Germinal center (tissue), 1 donor: ENCODE data around the gene CBLN3.
A peak's percentile ranks its signal among the peaks of the same experiment; 100 is the strongest.
"Not testable (repeated sequence)": the region's sequence is repeated elsewhere in the genome, so short reads cannot be mapped to it uniquely, and the experiment has no call there.

Source experiments
- DNase-seq: peaks from one replicate; pipeline ENCODE4 v3.0.0; 2012; ENCODE audit warnings: mixed read lengths, low spot score

CBLN3 gene

DNA sequence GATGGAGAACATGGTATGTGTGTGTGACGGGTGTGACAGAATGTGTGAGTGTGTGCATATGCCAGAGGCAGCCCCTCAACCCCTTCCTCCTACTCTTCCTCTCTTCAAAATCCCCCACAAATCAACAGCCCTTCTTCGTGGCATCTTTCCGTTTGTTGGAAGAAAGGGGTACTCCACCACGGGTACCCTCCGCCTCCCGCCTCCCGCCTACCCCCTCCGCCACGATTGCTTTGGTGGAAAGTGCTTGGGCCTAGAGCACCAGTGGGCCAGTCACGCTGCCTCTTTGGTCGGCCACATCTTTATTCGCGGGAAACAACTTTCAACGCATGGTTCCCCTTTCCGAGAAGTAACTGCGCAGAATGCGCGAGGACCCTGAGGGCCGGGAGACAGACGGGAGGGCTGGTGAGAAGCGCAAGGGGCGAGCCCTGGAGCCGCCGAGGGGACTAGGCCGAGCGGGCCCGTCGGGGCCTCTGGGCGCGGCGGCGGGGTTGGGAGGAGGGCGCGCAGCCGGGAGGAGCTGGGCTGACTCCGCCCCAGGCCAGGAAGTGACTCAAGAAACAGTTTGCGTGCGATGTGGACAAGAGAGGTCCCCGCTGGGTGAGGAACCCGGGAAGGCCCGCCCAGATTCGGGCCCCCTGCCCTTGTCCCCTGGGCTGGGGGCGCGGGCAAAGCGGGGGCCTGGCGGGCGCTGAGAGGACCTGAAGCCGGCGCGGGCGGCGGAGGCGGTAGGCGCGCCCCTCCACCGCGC is at the start of gene CBLN3, which contains the start of gene KHNYN:
Gene CBLN3, minus strand, starts transcription at position 274 of the 748 bp plus-strand sequence. CDS start 614 bp downstream, outside the sequence.
Gene KHNYN, plus strand, starts transcription at position 560 of the 748 bp plus-strand sequence. CDS start 777 bp downstream, outside the sequence.
- peak; percentile 93 for DNase-seq

DNA sequence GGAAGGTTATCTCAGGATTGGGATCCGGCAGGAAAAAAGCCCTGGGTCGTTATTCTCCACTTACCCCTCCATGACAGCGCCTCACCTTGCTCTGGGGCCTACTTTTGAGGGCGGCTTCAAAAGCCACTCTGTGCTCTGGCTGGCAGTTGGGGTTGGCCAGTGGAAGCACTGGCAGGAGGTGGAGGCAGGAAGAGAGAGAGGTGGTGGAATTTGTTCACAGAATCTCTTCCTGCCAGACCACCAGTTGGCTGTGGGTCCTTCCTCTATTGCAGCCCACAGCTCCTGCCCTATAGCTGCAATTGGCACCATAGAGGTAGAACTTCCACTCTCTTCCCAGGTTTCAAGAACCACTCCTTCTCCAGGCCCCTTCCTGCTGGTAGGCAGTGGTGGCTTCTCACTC is 45.8 kb upstream of the CBLN3 start:
- no peak for DNase-seq

- no peak for DNase-seq
Observed at GRCh38 chr14:24473211-24473610, 43.7 kb upstream of the CBLN3 start.

DNA sequence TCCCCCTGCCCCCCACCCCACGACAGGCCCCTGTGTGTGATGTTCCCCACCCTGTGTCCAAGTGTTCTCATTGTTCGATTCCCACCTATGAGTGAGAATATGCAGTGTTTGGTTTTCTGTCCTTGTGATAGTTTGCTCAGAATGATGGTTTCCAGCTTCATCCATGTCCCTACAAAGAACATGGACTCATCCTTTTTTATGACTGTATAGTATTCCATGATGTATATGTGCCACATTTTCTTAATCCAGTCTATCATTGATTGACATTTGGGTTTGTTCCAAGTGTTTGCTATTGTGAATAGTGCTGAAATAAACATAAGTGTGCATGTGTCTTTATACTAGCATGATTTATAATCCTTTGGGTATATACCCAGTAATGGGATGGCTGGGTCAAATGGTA is 41.0 kb upstream of the CBLN3 start:
- DNase-seq = not testable (repeated sequence)

DNA sequence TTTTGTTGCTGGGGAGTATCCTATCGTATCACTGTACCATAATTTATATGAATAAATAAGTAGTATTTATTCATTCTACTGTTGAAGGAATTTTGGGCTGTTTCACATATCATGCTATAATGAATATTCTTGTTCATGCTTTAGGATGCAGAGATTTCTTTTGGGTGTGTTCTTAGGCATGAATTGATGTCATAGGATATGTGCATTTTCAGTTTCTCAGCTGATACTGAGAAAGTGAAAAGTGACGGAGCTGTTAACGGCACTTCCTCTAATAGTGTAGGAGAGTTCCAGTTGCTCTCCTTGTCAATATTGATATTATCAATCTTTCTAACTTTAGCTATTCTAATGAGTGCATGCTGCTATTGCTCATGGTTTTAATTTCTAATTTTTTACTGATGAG is 36.3 kb upstream of the CBLN3 start:
- no peak for DNase-seq

GRCh38 chr14:24465368-24465767 is 35.9 kb upstream of the CBLN3 start:
- DNase-seq = no peak

- DNase-seq = no peak
Observed at GRCh38 chr14:24463884-24464785, 34.7 kb upstream of the CBLN3 start.

- no peak for DNase-seq
Observed at GRCh38 chr14:24463017-24463883, 33.8 kb upstream of the CBLN3 start.

- no peak for DNase-seq
Observed at GRCh38 chr14:24461336-24461735, 31.9 kb upstream of the CBLN3 start.

- no peak for DNase-seq
Observed at GRCh38 chr14:24459331-24459730, 29.9 kb upstream of the CBLN3 start.

DNA sequence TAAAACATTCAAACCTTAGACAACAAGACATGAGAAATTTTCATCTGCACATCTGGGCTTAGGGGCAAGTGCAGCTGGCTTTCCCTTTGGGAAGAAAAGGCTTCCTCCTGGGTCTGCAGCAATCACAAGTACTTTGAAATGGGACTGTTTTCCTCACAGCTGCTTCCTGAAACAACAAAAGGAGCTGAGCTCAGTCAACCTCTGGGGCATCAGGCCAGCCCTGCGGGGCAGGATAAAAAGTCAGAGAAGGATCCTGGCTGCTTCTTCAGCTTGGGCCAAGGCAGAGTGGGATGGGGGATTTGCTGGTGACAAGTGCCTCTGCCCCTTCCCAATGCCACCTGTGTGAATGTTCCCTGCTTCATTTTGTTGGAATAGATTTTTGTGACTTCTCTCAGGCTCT is 29.3 kb upstream of the CBLN3 start:
- DNase-seq = no peak

- DNase-seq = no peak
Observed at GRCh38 chr14:24456980-24457379, 27.5 kb upstream of the CBLN3 start.

GRCh38 chr14:24450828-24451227 is 21.4 kb upstream of the CBLN3 start:
- DNase-seq = not testable (repeated sequence)

GRCh38 chr14:24443053-24443665 is 13.7 kb upstream of the CBLN3 start:
- no peak for DNase-seq

DNA sequence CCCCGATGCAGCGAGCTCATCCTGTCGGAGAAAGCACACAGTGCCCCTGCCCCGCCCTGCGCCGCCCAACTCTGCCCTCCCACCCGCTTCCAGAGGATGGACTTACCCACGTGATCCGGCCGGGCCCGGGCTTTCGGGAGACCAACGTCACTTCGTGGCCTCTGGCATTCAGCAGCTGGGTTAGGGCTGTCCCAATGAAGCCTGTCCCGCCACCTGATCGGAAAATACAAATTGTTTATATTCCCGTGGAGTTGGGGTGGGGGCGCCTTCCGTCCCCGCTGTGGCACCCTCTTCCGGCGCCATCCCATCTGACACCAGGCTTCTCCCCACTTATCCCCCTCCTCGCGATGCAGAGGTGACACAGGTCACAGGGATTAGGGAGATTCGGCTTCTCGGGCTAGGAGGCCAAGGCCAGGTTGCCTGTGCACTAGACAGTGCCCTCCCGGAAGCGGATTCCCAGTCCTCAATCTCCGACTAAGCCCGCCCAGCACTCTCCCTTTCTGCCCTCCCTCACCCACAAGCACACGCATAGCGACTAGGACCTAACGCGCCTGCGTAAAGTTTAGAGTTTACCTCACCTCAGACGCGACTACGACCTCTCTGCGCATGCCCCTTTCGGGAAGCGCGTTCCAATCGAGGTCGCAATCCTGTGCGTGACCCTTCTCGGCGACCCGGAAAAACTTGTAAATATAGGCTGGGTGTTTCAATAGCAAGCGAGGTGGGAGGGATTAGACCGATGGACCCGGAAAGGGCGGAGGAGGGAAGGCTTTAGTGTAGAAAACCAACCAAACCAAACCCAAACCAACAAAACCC is 13.0 kb upstream of the CBLN3 start, which contains the start of gene SDR39U1:
Gene SDR39U1, minus strand, starts transcription at position 537 of the 813 bp plus-strand sequence. Its CDS starts 7 bp downstream, at position 530.
- peak; percentile 95 for DNase-seq

DNA sequence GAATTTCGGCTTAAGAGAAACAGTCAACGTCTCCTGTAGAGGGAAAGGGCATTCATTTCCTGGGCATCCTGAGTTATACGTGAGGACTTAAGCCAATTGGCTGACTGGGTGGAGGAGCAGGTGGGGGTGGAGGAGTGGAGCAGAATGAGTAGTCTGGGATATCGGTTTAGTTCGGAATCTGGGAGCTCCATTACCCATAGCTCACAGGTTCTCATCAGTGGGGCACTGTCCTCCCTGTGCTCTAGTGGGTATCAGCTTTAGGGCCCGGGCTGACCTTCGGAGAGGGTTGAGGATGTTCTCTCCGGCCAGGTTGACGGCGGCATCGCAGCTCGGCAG is 12.4 kb upstream of the CBLN3 start:
- DNase-seq = peak; percentile 28

DNA sequence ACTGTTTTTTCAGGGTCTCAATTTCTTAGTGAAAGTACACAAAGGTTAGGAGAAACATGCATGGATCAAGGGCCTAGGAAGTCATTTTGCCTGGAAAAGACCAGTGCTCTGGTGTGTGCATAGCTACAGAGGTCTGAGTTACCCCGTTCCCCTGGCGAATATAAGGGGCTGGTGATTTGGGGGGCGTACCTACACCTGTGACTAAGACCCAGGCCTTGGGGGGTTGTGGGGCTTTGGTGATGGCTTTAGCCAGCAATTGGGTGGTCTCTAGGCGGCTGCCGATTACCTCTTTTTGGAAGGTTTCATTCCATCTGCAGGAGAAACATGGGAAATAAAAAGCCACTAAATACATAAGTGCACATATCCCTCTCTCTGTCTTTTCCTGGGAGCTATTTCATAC is 12.0 kb upstream of the CBLN3 start:
- DNase-seq = no peak

DNA sequence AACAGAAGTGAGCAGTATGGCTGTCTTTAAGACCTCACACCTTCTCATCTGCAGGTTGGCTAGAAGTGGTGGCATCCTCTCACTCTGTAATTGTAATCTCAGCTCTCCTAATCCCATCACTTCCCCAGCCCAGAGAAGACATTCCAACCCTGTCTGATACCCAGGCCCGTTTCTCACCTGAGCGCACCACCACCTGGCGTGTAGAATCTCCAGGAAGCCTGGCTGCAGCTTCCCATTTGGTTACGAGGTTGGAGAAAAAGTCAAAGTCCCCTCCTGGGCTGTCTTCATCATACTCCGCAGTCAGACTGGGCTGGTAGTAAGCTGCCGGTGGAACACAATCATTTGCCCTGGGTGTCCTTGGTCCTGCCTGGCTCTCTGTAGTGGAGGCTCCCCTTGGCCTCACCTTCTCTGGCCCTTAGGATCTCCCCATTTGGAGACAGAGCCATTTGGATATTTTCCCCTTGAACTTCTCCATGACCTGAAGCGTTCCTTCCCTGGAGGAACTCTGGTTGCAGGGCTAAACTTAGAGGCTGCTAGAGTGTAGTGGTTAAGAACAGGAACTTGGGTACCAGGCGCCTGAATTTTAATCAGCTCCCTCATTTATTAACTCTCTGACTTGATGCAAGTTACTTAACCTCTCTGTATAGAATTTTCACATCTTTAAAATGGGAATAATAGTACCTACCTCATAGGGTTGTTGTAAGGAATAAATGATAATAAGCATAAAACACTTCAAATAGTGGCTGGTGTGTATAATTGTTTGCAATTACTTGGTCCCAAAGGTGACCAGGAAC is 11.3 kb upstream of the CBLN3 start:
- DNase-seq = no peak

DNA sequence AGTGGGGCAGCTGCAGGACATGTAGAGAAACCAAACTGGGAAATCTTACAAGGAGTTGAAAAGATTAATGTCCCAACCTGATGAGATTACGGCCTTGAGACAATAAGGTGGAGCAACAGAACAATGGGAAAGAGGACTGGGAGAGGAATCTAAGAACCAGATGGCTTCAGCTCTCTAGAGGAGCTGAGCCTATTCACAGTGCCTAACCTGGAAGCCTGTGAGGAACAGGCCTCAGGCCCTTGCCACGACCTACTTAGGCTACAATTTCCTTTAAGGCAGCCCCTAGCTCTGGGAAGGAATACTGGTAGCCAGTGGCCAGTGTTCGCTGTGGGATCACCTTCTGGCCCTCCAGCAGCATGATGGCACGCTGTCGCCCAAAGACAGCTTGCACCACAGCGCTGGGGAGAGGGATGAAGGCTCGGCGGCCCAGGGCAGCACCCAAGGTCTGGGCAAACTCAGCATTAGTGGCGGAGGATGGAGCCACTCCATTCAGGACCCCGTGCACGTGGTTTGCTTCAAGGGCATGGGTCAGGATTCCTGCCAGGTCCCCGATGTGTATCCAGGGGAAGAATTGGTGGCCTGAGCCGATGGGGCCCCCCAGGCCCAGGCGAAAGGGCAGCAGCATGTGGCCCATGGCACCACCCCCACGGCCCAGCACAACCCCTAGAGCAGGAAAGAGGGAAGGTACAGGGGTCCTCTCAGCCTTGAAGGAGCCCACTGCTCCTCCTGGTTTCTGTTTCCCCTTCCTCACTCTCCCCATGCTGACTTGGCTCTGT is 10.6 kb upstream of the CBLN3 start:
- DNase-seq = no peak
